ENCODE data around the gene RAPGEF6. TPM values are rescaled to one million over a fixed set of nuclear protein-coding genes. Genes with fewer than 3 reads are reported as not detected.

The RAPGEF6 gene
- total RNA-seq, 1 experiment from 2014 or later, result 25.0 TPM

DNA sequence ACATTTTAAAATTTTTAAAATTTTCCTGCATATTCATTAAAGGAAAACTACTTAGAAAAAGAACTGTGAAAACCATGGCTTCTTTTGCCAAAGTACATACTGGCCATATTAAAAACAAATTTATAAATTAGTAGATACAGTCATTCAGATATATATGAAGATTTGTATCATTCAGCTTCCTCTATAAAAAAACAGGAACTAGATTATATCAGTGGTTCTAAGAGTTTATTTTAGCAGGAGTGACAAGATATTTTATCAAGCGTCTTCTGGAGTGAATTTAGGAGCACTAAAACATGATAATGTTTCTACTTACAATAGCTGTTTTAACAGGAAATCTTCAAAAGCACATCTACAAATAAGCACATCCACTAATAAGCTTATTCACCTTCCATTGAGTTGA is 171.4 kb downstream of the RAPGEF6 start:
- in situ Hi-C loops (cut with HindIII; ENCODE audit: low pct_unique_long_range_greater_than_20kb, low sequenced_read_pairs) (no loop called here), intact Hi-C loops (cut with micrococcal nuclease; ENCODE audit: unreplicated experiment) (no loop called here)
- BruUV-seq (replicated peaks), result no TSS peak
- Histone ChIP-seq H3K27ac (ENCODE audit: low read length) (no peak overlapping the region), H3K9me3 (ENCODE audit: control insufficient read depth, insufficient read depth, low read depth, low read length) (no peaks in the 10 kb centered on the region), H3K4me1 (ENCODE audit: control insufficient read depth, insufficient read depth, low read length) (no peaks in the 10 kb centered on the region), H3K4me3 (ENCODE audit: low read depth in 2 of 2, low read length in 2 of 2) (no peak overlapping the region), H3K27me3 (ENCODE audit: control insufficient read depth, insufficient read depth, low read length) (no peaks in the 10 kb centered on the region), H3K36me3 (ENCODE audit: control insufficient read depth, insufficient read depth, low read length) (peaks cover 7% of the 10 kb centered on the region)
- ATAC-seq (no peak), DNase-seq (ENCODE audit: low read depth, low spot score) (no peak)
- CTCF ChIA-PET, result no interaction called here
- TF ChIP-seq TCF7L2 (IDR thresholded peaks at IDR 0.05; ENCODE audit: low read depth, low read length) (no peak), SIN3A (IDR thresholded peaks at IDR 0.05; ENCODE audit: borderline replicate concordance, insufficient read depth, low read depth, low read length) (no peak), POLR2AphosphoS5 (IDR thresholded peaks at IDR 0.05; ENCODE audit: low read depth, low read length) (no peak)
- TF ChIP-seq, protein P1, sequence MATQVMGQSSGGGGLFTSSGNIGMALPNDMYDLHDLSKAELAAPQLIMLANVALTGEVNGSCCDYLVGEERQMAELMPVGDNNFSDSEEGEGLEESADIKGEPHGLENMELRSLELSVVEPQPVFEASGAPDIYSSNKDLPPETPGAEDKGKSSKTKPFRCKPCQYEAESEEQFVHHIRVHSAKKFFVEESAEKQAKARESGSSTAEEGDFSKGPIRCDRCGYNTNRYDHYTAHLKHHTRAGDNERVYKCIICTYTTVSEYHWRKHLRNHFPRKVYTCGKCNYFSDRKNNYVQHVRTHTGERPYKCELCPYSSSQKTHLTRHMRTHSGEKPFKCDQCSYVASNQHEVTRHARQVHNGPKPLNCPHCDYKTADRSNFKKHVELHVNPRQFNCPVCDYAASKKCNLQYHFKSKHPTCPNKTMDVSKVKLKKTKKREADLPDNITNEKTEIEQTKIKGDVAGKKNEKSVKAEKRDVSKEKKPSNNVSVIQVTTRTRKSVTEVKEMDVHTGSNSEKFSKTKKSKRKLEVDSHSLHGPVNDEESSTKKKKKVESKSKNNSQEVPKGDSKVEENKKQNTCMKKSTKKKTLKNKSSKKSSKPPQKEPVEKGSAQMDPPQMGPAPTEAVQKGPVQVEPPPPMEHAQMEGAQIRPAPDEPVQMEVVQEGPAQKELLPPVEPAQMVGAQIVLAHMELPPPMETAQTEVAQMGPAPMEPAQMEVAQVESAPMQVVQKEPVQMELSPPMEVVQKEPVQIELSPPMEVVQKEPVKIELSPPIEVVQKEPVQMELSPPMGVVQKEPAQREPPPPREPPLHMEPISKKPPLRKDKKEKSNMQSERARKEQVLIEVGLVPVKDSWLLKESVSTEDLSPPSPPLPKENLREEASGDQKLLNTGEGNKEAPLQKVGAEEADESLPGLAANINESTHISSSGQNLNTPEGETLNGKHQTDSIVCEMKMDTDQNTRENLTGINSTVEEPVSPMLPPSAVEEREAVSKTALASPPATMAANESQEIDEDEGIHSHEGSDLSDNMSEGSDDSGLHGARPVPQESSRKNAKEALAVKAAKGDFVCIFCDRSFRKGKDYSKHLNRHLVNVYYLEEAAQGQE (IDR thresholded peaks at IDR 0.05; ENCODE audit: insufficient read depth in 1 of 2, low read depth in 2 of 2, low read length in 1 of 2), result no peak
- TF ChIP-seq, protein P2, sequence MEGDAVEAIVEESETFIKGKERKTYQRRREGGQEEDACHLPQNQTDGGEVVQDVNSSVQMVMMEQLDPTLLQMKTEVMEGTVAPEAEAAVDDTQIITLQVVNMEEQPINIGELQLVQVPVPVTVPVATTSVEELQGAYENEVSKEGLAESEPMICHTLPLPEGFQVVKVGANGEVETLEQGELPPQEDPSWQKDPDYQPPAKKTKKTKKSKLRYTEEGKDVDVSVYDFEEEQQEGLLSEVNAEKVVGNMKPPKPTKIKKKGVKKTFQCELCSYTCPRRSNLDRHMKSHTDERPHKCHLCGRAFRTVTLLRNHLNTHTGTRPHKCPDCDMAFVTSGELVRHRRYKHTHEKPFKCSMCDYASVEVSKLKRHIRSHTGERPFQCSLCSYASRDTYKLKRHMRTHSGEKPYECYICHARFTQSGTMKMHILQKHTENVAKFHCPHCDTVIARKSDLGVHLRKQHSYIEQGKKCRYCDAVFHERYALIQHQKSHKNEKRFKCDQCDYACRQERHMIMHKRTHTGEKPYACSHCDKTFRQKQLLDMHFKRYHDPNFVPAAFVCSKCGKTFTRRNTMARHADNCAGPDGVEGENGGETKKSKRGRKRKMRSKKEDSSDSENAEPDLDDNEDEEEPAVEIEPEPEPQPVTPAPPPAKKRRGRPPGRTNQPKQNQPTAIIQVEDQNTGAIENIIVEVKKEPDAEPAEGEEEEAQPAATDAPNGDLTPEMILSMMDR (IDR thresholded peaks at IDR 0.05), result no peak
- POLR2A ChIA-PET, result no interaction called here

DNA sequence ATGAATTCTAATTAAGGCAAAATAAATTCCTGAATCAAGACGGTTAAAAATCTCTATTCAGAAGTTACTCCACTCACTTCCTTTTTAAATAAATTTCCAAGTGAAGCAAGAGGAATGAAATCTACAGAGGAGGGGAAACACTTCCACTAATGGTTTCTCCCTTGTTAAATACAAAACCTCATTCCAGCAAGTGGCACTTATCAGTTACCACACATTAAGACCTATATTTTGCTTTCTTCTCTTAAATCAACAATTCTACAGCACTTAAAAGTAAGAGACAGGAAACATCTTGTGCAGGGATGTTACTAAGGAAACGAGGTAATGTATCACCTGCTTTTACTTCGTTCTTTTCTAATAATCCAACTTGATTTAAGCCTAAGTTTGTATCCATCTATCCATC is 172.6 kb downstream of the RAPGEF6 start:
- no peaks in the 10 kb centered on the region for H3K27me3 ChIP-seq (ENCODE audit: control insufficient read depth, insufficient read depth, low read length)
- H3K36me3 ChIP-seq (ENCODE audit: control insufficient read depth, insufficient read depth, low read length), result peaks cover 7% of the 10 kb centered on the region
- DNase-seq (ENCODE audit: low read depth, low spot score) (no peak), ATAC-seq (no peak)
- H3K4me3 ChIP-seq (ENCODE audit: low read depth in 2 of 2, low read length in 2 of 2), result no peak overlapping the region
- no peak for TF ChIP-seq TCF7L2 (IDR thresholded peaks at IDR 0.05; ENCODE audit: low read depth, low read length)
- TF ChIP-seq SIN3A (IDR thresholded peaks at IDR 0.05; ENCODE audit: borderline replicate concordance, insufficient read depth, low read depth, low read length), result no peak
- TF ChIP-seq, protein P2 (IDR thresholded peaks at IDR 0.05), result no peak
- TF ChIP-seq POLR2AphosphoS5 (IDR thresholded peaks at IDR 0.05; ENCODE audit: low read depth, low read length), result no peak
- TF ChIP-seq, protein P1 (IDR thresholded peaks at IDR 0.05; ENCODE audit: insufficient read depth in 1 of 2, low read depth in 2 of 2, low read length in 1 of 2), result no peak
- no peak overlapping the region for H3K27ac ChIP-seq (ENCODE audit: low read length)
- in situ Hi-C loops (cut with HindIII; ENCODE audit: low pct_unique_long_range_greater_than_20kb, low sequenced_read_pairs), result no loop called here
- no peaks in the 10 kb centered on the region for H3K9me3 ChIP-seq (ENCODE audit: control insufficient read depth, insufficient read depth, low read depth, low read length)
- CTCF ChIA-PET, result no interaction called here
- BruUV-seq (replicated peaks), result no TSS peak
- intact Hi-C loops (cut with micrococcal nuclease; ENCODE audit: unreplicated experiment), result no loop called here
- POLR2A ChIA-PET, result no interaction called here
- H3K4me1 ChIP-seq (ENCODE audit: control insufficient read depth, insufficient read depth, low read length), result peaks cover 1% of the 10 kb centered on the region; the same call in 1 of the 2 replicates
